Activated CD8-positive, alpha-beta memory T cell treated with anti-CD3 and anti-CD28 coated beads, Interleukin-2, amount 50 U/mL, for 4 hours (primary cell): ENCODE measurements around the gene OR2T6.
"Not testable (repeated sequence)": the region's sequence is repeated elsewhere in the genome, so short reads cannot be mapped to it uniquely, and the experiment has no call there.

Experiments used
- DNase-seq: peaks from one replicate; pipeline ENCODE4 v3.0.0-alpha.2; 2020

Gene OR2T6, protein sequence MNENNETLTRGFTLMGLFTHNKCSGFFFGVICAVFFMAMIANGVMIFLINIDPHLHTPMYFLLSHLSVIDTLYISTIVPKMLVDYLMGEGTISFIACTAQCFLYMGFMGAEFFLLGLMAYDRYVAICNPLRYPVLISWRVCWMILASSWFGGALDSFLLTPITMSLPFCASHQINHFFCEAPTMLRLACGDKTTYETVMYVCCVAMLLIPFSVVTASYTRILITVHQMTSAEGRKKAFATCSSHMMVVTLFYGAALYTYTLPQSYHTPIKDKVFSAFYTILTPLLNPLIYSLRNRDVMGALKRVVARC

DNA sequence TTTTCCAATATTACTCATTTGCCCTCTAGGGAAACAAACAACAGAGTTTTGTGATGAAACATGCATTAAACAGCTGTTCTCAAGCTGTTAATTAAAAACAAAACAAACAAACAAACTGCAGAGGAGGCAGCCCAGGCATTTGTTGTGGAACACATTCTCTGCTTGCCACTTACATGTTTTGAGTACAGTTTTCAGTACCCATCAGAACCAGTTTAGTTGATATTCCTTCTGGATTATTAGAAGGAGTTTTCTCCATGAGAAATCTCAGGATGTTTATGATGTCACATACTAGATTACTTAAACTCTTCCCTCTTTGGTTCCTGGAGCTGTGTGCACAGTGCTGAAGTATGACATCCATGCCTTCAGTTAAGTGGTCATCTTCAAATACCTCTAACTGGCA, at the start of gene OR2T6:
Gene OR2T6, plus strand, starts transcription at position 301 of the 400 bp plus-strand sequence. CDS start 11,863 bp downstream, outside the sequence.
- DNase-seq, result no peak

DNA sequence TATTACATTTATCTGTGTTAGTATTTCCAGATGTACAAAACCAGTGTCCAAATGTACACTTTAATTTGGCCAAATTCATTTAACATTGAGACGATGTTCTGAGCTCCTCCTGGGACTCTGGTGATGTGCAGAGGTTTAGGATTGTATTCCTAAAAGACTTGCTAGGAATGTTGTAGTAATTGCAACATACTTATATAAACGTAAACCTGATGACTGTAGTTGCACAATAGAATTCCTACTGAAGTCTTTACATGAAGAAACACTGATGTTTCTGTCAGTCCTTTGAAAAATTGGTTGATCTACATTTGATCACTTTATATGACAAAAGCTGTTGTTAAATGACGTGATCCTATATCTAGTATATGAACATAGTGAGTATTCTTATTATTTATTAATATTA, 32.1 kb upstream of the OR2T6 start:
- no peak for DNase-seq

DNA sequence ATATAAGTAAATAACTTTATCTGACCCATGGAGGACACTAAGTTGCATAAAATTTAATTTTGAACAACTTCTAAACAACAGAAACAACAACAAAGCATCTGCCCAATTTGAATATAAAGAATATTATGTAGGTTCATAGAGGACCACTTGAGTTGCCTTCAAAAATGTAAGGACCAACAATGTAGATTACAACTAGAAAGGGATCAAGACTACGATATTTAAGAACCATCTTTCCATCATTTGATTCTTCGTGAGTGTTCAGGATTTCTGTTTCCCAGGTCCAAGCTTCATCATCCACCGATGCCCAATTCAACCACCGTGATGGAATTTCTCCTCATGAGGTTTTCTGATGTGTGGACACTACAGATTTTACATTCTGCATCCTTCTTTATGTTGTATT, 27.1 kb upstream of the OR2T6 start, which contains the start of gene OR14C36:
Gene OR14C36, plus strand, starts transcription at position 301 of the 400 bp plus-strand sequence. Its CDS starts 0 bp downstream, at position 301.
- no peak for DNase-seq

DNA sequence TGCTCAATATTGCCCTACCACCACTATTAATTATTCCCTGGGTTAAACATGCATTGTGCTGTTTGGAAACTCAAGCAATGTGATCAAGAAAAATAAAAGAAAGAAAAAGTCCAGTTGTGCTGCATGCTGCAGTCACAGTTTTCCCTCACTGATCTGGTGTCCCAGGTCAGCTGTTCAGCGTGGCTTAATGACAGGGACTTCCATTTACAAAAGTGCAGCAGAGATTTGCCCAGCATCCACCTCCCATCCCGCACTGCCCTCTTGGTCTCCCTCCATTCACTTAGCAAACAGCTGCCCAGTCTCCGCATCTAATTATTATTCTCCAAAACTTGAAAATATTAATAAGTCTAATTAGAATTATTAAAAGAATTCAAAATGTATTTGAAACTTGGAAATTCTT, 16.1 kb upstream of the OR2T6 start:
- no peak for DNase-seq

DNA sequence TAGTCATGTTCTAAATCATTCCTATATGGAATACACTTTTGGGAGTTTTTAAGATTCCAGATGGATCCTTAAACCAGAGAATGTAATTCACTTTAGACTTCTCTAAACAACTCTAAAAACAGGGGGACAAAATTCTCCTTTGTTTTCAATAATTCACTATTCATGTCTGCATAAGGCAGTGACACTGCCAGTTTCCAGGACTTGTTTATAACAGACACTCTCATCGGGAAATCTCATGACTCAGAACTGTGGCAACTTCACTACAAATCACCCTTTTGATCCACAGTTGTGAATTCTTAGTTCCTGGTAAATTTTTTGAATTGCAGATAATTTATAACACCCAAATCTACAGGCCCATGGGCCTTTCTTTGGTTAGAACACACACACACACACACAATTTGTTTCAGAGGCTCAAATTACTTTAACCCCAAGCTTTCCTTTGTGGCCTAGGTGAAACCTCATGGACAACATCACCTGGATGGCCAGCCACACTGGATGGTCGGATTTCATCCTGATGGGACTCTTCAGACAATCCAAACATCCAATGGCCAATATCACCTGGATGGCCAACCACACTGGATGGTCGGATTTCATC, 14.3 kb upstream of the OR2T6 start, which contains the start of gene OR2T4:
Gene OR2T4, plus strand, starts transcription at position 545 of the 595 bp plus-strand sequence. Its CDS starts 0 bp downstream, at position 545.
- DNase-seq, result no peak

DNA sequence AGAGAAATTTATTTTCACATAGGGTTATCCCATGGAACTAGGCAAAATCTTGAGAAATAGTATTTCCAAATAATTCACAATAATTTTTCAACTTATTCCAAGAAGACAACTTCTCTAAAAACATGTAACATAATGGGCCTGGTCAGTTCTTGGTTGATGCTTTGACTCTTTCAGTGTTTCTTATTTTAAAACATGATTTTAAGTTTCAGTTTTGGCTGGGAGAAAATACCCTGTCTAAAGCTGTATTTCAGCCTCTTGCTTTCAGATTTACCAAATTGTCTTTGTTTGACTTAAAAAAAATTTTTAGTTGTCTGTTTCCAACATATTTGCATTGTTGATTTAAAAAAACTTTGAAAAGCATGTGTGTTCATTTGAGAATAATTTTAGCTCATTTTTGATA, 8.9 kb upstream of the OR2T6 start:
- DNase-seq, result no peak

DNA sequence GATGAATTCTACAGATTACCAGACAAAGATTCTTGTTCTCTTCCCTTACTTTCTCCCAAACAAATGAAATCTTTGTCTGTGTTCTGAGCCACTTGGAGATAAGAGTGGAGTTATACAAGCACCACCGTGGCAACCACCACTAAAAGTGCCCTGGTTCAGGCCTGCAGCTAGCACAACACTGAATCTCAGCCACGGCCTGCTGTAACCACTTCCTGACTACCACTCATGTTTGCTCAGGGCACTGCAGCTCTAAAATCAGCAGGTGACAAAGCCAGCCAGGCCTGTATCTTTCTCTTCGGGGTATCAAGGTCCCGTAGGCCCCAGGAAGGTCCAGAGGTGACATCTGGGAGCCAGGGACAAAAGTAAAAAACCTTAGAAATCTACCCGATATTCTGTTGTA, 3.2 kb upstream of the OR2T6 start:
- no peak for DNase-seq

DNA sequence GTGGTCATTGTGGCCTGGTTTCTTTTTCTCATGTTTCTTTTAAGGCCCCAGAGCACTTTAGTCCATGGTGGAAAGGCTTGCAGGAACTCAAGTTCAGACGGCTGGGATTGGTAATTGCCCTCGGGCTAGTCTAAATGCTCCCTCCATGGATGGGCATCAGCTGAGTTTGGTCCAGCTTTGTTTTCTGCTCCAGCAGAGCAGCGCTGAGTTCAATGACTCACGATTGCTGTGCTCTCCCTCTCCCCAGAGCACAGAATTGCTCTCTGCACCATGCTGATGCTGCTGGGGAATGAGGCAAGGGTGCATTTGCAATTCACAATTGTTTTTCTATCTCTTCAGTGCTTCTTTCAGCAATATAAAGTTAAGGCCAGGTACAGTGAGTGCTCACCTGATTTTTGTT, 1.8 kb upstream of the OR2T6 start:
- DNase-seq, result no peak

DNA sequence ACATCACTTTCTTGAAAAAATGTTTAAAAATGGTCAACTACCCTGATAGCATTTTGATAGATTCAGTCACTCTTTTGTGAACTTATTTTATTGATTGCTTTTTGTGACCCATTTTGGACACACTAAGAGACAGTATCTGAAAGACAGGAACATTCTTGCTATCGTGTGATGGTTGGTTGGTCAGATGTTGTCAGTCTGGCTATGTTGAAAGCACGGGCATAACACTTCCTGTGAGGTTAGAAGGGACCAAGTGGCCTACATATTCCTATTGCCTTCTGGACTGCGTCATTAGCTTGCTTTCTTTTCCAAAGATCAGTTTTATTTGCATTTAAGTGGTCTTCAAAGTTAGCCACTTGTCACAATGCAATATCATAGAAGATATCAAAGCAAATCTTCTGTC, 1.4 kb downstream of the OR2T6 start:
- no peak for DNase-seq

DNA sequence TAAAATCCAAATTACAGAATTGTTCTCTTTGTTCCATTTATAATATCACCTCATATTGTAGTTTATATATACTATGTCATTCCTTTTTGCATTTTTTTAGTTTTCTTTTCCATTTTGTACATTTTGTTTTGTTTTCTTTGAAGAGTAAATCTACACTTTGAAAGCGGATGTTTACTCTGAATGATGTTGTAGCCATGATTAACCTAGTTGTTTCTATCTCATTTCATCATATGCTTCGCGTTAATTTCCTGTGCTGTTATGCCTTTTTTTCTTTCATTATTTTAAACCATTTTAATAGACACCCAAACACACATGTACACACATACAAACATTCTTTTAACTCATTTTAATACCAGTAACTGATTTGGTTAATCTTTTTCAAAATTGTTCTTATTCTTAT, 5.3 kb downstream of the OR2T6 start:
- no peak for DNase-seq

DNA sequence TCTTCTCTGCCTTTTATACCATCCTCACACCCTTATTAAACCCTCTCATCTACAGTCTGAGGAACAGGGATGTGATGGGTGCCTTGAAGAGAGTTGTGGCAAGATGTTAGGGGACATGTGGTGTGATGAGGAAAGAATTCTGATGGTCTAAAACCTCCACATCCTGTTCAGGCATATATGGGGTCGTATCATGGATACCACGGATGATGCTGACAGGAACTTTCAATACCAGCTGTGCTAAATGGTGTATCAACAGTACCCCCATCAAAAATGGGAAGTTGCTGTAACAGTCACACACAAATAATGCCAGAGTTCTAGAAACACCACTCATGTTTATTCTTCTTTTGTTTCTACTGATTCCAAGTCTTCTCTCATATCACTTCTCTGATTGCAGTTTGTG, 12.9 kb downstream of the OR2T6 start:
- DNase-seq, result no peak

DNA sequence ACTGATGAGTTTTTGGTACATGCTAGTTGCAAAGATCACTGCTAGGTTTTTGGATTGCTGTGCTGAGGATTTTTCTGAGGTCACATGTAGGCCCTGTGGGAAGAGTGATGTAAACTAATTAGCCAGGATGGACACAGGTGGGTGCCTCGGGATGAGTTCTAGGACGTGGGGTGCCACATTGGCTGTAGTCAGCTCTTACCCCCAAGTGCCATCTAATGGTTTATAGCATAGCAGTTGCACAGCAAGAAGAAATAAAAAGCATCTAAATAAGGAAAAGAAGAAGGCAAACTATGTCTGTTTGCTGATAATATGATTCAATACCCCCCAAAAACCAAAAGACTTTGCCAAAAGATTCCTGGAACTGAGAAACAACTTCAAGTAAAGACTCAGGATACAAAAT, 17.5 kb downstream of the OR2T6 start:
- no peak for DNase-seq

DNA sequence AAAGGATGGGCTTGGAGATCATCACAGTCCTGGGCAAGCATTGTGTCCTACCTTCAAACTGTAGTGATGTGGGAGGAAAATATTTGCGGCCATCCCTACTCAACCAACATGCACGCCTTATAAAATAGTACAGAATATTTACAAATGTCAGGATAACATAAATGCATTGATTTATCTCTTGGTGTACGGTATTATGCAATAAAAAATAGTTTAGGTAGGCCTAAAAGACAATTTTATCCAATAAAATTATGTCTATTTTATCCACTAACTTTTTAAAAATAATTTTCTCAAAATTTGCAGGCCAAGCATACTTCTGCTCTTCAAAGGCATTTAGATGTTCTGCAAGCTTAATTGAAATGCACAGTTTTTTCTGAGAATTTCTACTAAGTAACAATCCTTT, 27.2 kb downstream of the OR2T6 start, which contains the start of gene OR2T1:
Gene OR2T1, plus strand, starts transcription at position 301 of the 400 bp plus-strand sequence. CDS start 3,100 bp downstream, outside the sequence.
- no peak for DNase-seq

DNA sequence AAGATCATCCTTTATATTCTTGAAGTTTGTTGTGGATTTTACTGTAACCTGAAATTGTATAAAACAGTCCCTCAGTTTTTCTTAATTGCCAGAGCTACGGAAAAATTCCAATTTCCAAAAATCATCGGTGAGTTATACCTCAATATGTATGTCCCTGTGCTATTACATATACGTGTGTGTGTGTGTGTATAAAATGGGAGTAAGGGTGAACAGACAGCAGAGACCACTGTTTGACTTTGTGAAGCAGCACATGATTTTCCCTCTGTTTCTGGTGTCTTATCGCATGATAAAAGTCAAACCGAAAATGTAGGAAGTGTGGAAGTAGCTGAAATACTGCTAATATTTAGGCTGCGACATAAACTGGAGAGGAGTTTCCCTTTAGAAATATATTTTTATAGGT, 28.5 kb downstream of the OR2T6 start:
- DNase-seq, result no peak

DNA sequence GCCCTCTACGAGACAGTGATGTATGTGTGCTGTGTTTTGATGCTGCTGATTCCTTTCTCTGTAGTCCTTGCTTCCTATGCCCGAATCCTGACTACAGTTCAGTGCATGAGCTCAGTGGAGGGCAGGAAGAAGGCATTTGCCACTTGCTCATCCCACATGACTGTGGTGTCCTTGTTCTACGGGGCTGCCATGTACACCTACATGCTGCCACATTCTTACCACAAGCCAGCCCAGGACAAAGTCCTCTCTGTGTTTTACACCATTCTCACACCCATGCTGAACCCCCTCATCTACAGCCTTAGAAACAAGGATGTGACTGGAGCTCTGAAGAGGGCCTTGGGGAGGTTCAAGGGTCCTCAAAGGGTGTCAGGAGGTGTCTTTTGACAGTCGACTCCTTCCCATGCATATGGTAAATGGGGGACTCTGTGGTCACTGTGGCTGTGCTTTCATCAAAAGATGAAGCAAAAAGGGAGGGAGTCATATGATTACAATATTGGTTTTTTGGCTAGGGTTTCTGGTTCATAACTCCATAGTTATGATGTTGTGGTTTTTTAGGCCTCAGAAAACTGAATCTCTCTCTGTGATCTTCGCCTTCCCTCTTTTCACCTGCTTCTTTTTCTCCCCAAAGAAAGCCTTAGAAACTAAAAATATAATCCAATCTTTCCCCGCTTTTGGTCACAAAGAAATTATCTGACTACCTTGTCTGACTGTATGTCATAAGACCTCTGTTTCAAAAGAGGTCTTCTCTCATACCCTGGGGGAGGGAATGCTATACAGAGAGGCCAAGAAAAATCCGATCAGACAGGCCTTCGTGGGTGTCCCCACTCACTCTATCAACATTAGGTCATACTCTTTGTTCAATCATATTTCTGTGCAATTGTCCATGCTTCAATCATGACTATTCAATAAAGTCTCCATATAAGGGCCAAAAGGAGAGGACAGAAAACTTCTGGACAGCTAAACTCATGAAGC, 31.5 kb downstream of the OR2T6 start:
- DNase-seq, result no peak

DNA sequence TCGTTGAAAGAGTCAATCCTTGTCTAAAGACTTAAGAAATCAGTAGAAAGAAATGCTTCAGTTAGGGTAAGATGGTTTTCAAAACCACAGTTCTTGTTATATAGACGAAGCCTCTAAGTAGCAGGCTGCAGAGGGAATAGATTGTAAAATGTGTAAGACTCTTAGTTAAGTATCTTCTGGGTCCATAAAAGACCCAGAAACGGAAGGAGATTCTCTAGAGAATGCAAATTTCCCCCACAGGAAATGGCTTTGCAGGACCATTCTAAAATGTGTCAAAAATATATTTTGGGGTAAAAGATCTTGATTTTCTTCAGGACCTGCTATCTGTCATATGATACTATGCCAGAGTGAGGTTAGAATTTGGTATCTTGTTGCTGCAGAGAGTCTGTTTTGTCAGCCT, 40.7 kb downstream of the OR2T6 start:
- no peak for DNase-seq

DNA sequence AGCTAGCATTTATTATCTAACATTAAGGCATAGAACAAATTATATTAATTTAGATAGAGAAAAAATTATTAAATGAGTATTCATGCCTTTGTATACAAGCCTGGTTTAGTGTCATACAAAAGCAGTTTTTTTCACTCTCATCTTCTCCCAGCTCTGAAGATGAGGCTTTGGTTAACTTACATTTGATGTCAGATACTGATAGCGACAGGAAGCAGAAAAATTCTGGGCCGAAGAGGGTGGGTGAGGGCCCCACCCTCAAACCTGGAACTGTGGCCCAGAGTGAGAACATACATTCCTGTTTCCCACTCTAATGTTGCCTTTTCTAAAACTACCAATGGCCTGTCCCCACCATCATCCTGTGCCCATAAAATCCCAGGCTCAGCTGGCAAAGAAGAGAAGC, 42.3 kb downstream of the OR2T6 start:
- no peak for DNase-seq

DNA sequence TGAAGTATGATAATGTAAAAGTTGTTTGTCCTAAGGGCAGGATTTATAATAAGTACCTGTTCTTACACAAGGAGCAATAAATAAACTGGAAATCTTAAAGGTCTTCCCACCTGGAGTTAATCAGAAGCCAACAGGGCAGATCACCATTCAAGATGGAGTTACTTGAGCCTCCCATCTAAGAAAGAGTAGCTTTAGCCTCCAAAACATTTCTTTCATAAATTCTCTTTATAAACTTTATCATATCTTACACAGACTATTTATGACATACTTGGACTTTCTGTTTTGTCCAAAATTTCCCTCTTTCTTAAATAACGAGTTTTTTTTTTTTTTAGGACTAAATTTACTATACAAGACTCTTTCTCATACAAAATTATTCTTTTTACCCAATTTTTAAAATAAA, 45.8 kb downstream of the OR2T6 start:
- no peak for DNase-seq

DNA sequence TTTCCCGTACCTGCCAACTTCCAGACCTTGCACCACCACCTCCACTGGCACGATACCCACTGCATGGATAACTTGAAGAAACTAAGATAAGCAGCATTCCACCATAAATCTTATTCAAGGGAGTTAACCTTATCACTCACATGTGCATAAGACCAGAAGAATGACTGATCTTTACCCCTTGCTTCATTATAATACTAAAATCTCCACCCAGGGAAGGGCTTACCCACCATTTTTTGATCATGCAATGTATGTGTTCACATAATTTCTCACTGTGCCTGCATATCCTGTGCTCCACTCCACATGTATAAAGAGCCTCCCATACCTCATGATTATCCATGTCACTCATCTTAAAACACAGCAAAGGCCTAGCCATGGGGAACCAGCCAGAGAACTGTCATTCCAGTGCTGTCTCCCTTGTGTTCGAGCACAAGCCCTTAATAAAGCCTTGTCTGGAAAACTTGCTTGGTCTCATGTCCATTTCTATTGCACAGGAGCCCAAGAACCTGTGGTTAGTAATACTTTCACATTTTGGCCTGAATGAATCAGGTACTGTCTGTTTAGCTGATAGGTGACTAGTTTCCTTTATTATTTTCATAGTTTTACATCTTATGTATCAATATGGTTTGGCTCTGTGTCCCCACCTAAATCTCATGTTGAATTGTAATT, 52.1 kb downstream of the OR2T6 start:
- not testable (repeated sequence) for DNase-seq

DNA sequence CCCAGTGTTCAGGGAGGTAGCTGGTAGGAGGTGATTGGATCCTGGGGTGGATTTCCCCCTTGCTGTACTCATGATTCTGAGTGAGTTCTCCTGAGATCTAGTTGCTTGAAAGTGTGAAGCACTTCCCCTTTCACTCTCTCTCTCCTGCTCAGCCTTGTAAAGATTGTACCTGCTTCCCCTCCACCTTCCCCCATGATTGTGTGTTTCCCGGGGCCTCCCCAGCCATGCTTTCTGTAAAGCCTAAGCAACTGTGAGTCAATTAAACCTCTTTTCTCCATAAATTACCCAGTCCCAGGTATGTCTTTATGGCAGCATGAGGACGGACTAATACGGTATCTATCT, 52.6 kb downstream of the OR2T6 start:
- DNase-seq, result not testable (repeated sequence)

DNA sequence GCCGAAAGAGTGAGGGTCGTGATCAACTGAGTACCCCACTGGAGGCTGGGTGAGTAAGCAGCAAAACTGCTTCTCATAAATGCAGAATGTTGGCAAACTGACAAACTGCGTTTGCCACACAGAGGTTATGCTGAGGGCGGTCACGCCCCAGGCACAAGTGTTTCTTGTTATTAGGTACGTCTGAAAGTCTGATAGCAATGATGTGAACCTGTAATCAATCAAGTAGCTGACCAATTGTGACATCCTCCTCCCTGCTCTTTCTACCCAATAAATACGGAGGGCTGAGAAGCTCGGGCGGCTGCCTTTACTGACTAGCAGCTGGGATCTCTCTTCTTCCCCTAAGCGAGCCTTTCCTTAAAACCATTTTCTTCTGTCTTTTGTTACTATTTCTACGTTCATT, 56.1 kb downstream of the OR2T6 start:
- not testable (repeated sequence) for DNase-seq

DNA sequence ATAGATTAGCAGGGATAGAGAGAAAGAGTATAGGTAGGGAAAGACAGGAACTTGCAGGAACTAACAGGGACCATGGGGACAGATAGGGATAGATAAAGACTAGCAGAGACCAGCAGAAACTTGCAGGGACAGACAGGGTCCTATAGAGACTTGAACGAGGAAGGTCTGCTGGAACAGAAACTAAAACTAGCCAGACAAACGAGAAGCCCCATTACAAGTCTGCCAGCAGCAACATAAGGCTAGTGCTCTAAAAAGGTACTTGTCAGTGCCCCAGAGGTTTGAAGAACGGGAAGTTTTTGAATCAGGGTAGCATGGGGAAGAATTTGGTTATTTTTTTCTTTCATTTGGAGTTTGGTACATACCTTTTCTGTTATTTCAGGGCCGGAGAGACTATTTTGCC, 56.7 kb downstream of the OR2T6 start:
- not testable (repeated sequence) for DNase-seq
